Measurements from ENCODE around the gene TUT7.

DNA sequence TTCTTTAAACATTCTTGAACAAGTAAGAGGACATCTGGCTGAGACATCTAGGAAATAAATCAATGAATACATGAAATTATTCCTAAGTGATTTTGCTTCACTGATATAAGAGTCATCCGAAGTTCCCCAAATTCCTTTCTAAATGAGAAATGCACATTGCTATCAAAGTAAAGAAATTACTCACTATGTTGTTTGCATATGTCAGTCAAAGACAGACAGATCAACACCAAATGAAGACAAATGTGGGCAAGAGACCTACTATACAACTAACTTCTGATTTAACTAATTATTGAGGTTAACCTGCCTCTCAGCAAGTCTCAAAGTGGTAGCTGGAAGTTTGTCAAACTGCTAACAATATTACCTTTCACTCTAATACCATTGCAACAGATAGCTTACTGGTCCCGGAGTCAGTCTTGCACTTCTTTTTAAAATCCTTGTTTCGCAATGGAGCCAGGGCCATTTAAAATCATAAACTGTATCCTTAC, 13.2 kb downstream of the TUT7 start:
- TF ChIP-seq EZH2 (IDR thresholded peaks at IDR 0.05; ENCODE audit: insufficient read depth, poor library complexity, severe bottlenecking) (no peak), EZH2phosphoT487 (IDR thresholded peaks at IDR 0.05; ENCODE audit: insufficient read depth, low read depth) (no peak)
